Measurements from ENCODE around the gene ESPN. TPM values are rescaled to one million over a fixed set of nuclear protein-coding genes. Genes with fewer than 3 reads are reported as not detected.
"Not testable (repeated sequence)": the region's sequence is repeated elsewhere in the genome, so short reads cannot be mapped to it uniquely, and the experiment has no call there.

The ESPN gene
- total RNA-seq, 4 donors from 2014 or later: 40.2 to 368 (median 157) TPM

DNA sequence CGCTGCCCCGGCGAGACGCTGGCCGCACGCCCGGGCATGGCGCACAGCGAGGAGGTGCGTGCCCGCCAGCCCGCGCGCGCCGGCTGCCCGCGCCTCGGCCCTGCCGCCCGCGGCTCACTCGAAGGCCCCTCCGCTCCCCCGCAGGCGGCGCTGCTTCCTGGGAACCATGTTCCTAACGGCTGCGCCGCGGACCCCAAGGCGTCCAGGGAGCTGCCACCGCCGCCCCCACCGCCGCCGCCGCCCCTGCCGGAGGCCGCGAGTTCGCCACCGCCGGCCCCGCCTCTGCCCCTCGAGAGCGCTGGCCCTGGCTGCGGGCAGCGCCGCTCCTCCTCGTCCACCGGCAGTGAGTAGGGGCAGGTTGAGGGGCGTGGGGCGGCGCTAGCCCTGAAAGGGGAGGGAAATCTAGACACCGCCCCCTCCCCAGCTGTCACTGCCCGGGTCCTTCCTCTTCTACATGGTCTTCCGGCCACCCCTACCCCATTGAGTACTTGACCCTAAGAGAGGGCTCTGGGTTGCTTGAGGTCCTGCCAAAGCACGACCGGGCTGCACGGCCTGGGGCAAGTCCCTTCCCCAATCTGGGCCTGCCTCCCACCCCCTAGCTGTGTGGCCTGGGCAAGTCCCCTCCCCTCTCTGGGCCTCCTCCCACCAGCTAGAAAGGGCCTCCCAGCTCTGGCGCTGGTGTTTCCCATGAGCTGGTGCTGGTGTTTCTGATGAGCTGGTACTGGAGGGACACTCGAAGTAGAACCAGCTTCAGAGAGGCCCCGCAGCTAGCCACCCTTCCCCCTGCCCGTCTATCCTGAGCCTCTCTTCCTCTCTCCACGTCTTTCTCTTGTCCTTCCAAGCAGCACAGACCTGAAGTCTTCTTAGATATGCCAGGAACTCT lies 24.4 kb downstream of the ESPN start:
- Histone ChIP-seq H3K27me3 (peaks cover 76% of the 10 kb centered on the region), H3K36me3 (no peaks in the 10 kb centered on the region), H3K27ac (peak overlapping the region; percentile 75 to 84 (median 79)), H3K4me3 (peak overlapping the region in 3 of 4 donors; percentile 26 to 39 (median 27)), H3K4me1 (peaks cover 10 to 54% (median 43%) of the 10 kb centered on the region in 4 donors), H3K9me3 (no peaks in the 10 kb centered on the region)
- in situ Hi-C loops (cut with MboI; ENCODE audit: low pct_ligation_motif_present in 1 of 4, low pct_unique_long_range_greater_than_20kb in 1 of 4, low sequenced_read_pairs in 3 of 4): no loop called here
- WGBS, 2 donors (ENCODE audit: low coverage in 1 of 2): 5 to 24% methylated on average over 8 to 37 of the region's 66 CpGs
- peak; percentile 60 for DNase-seq
- intact Hi-C loops (cut with DNase I; ENCODE audit: low total_unique reads): no loop called here
- TF ChIP-seq EP300 (IDR thresholded peaks at IDR 0.05; ENCODE audit: low read depth): no peak
- peak in 1 of 3 donors; percentile 18 for TF ChIP-seq POLR2AphosphoS5 (IDR thresholded peaks at IDR 0.05)
- no peak for TF ChIP-seq POLR2A (IDR thresholded peaks at IDR 0.05)

DNA sequence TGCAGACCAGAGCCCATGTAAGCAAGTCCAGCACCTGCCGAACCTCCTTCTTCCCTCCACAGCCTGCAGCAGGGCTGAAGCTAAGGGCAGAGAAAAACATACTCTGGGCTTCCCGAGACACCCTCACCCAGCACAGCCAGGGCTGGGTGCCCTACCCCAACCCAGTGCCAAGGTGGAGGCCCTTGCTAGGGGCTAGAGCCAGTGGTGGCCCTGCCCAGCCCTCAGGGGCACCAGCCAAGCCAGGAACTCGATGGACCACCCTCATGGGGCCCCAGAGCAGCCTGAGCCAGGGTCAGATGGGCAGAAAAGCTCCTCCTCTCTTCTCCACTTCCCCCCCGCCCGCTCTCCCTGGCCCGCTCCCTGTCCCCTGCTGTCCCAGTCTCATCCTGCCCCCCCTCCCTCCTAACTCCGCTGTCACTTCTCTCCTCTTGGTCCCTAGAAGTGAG lies 25.5 kb downstream of the ESPN start:
- TF ChIP-seq EP300 (IDR thresholded peaks at IDR 0.05; ENCODE audit: low read depth): no peak
- TF ChIP-seq POLR2A (IDR thresholded peaks at IDR 0.05): no peak
- TF ChIP-seq, protein P1, sequence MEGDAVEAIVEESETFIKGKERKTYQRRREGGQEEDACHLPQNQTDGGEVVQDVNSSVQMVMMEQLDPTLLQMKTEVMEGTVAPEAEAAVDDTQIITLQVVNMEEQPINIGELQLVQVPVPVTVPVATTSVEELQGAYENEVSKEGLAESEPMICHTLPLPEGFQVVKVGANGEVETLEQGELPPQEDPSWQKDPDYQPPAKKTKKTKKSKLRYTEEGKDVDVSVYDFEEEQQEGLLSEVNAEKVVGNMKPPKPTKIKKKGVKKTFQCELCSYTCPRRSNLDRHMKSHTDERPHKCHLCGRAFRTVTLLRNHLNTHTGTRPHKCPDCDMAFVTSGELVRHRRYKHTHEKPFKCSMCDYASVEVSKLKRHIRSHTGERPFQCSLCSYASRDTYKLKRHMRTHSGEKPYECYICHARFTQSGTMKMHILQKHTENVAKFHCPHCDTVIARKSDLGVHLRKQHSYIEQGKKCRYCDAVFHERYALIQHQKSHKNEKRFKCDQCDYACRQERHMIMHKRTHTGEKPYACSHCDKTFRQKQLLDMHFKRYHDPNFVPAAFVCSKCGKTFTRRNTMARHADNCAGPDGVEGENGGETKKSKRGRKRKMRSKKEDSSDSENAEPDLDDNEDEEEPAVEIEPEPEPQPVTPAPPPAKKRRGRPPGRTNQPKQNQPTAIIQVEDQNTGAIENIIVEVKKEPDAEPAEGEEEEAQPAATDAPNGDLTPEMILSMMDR (IDR thresholded peaks at IDR 0.05): no peak
- no peak for TF ChIP-seq POLR2AphosphoS5 (IDR thresholded peaks at IDR 0.05)
- no peaks in the 10 kb centered on the region for H3K36me3 ChIP-seq
- in situ Hi-C loops (cut with MboI; ENCODE audit: low pct_ligation_motif_present in 1 of 4, low pct_unique_long_range_greater_than_20kb in 1 of 4, low sequenced_read_pairs in 3 of 4): no loop called here
- DNase-seq: no peak
- H3K4me3 ChIP-seq: no peak overlapping the region
- H3K9me3 ChIP-seq: no peaks in the 10 kb centered on the region
- H3K27me3 ChIP-seq: peaks cover 86% of the 10 kb centered on the region
- peaks cover 10 to 57% (median 43%) of the 10 kb centered on the region in 4 donors for H3K4me1 ChIP-seq
- intact Hi-C loops (cut with DNase I; ENCODE audit: low total_unique reads): no loop called here
- 33% methylated on average over 4 of the region's 7 CpGs; no CpG with 5 or more reads in 1 of the 2 donors for WGBS, 2 donors (ENCODE audit: low coverage in 1 of 2)
- peak overlapping the region; percentile 75 to 84 (median 79) for H3K27ac ChIP-seq

DNA sequence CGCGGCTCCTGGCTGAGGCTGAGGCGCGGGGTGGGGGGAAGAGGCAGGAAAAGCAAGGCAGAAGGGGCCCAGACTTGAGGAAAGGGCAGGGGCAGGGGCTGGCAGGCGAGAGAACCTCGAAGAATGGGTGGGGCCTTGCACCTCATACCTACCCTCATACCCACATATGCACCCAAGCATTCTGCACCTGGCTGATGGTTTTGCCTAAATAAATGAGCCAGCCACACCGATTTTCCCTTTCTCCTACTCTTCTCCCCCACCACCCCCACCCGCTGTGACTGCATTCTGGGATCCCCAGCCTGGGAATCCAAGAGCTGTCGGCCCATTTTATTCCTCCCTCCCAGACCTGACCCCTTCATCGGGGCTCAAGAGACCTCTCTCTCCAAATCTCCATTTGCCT lies 25.9 kb downstream of the ESPN start:
- DNase-seq; H3K9me3 ChIP-seq; intact Hi-C loops (cut with DNase I; ENCODE audit: low total_unique reads); H3K36me3 ChIP-seq; in situ Hi-C loops (cut with MboI; ENCODE audit: low pct_ligation_motif_present in 1 of 4, low pct_unique_long_range_greater_than_20kb in 1 of 4, low sequenced_read_pairs in 3 of 4); H3K4me3 ChIP-seq: not testable (repeated sequence)
- TF ChIP-seq, protein P1 (IDR thresholded peaks at IDR 0.05): peak in 2 of 5 experiments; percentile 21 to 35
- WGBS, 2 donors (ENCODE audit: low coverage in 1 of 2): 25 to 31% methylated on average over 4 to 10 of the region's 10 CpGs
- Histone ChIP-seq H3K4me1 (peaks cover 10 to 57% (median 43%) of the 10 kb centered on the region in 4 donors), H3K27me3 (peaks cover 90% of the 10 kb centered on the region), H3K27ac (peak overlapping the region; percentile 75 to 84 (median 79))

DNA sequence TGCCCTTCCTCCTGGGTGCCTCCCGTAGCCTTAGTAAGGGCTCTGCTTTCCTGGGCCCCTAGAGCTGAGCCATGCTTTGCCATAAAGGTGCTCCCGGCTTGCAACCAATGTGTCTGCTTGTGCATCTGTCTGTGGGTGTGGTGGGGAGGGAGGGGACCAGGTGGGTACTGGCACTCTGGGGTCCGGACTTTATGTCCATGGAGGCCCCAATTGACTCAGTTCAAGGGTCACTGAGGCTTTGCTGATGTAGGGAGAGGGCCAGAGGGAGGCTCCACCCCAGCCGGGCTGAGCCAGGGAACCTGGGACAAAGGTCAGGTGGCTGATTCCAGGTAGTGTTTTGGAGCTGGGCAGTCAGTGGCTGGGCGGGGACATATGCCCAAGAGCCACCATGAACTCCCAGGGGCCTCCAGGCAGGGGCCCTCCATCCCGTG lies 26.4 kb downstream of the ESPN start:
- DNase-seq: peak; percentile 91

DNA sequence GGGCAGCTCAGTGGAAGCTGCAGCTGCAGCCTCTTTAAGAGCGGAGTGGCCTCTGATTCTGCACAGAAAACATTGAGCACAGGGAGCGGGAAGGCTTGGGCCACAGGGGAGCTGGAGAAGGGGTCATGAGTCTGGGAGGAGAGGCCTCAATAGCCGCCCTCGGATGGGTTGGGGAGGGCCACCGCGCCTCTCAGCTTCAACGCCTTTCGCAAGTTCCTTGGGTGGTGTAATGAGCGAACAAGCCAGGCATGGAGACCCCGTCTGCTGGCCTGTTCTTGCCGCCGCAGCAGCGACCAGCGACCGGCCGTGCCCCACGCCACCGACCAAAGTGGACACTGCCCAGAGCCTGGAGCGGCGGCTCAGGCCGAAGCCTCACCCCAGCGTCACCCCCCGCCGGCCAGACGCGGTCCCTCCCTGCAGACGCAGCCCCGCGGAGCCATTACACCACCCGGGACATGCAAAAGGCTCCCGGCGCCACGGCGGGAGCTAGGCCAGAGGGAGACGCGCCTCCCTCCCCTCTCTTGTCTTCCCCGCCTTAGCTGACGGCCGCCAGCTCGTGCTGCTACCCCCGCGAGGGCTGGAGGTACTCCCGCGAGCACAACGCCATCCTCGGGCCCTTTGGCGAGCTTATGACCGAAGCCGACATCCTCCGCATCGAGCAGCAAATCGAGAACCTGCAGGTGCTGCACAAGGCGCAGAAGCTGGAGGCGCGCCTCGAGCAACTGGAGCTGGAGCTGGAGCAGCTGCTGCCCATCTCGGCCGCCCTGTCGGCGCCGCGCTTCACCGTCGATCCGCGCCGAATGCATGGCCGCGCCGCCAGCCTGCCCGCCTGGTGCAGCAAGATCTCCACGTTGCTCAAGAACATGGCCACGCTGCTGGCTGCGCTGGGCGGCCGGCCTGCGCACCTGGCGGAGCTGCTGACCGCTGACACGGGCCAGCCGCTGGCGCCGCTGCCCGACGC lies 29.6 kb downstream of the ESPN start:
- not testable (repeated sequence) for H3K4me3 ChIP-seq, H3K36me3 ChIP-seq
- 50% methylated on average over 53 of the region's 85 CpGs; no CpG with 5 or more reads in 1 of the 2 donors for WGBS, 2 donors (ENCODE audit: low coverage in 1 of 2)

More for the DNA sequence above, 26.4 kb downstream of the ESPN start:
- in situ Hi-C loops (cut with MboI; ENCODE audit: low pct_ligation_motif_present in 1 of 4, low pct_unique_long_range_greater_than_20kb in 1 of 4, low sequenced_read_pairs in 3 of 4) (no loop called here), intact Hi-C loops (cut with DNase I; ENCODE audit: low total_unique reads) (no loop called here)
- Histone ChIP-seq H3K4me1 (peaks cover 10 to 57% (median 43%) of the 10 kb centered on the region in 4 donors), H3K9me3 (no peaks in the 10 kb centered on the region), H3K27ac (peak overlapping the region; percentile 75 to 84 (median 79)), H3K4me3 (peak overlapping the region in 2 of 4 donors; percentile 15 to 41), H3K36me3 (no peaks in the 10 kb centered on the region), H3K27me3 (peaks cover 95% of the 10 kb centered on the region)
- WGBS, 2 donors (ENCODE audit: low coverage in 1 of 2): 41 to 42% methylated on average over 5 to 6 of the region's 6 CpGs
- TF ChIP-seq EP300 (IDR thresholded peaks at IDR 0.05; ENCODE audit: low read depth) (no peak), POLR2AphosphoS5 (IDR thresholded peaks at IDR 0.05) (peak in 1 of 3 donors; percentile 77), POLR2A (IDR thresholded peaks at IDR 0.05) (peak; percentile 41)
- TF ChIP-seq, protein P1 (IDR thresholded peaks at IDR 0.05): no peak

More for the DNA sequence above, 29.6 kb downstream of the ESPN start:
- Histone ChIP-seq H3K4me1 (peaks cover 0 to 30% (median 20%) of the 10 kb centered on the region in 4 donors), H3K27me3 (peaks cover 74% of the 10 kb centered on the region)
- DNase-seq; H3K9me3 ChIP-seq; intact Hi-C loops (cut with DNase I; ENCODE audit: low total_unique reads); H3K27ac ChIP-seq; in situ Hi-C loops (cut with MboI; ENCODE audit: low pct_ligation_motif_present in 1 of 4, low pct_unique_long_range_greater_than_20kb in 1 of 4, low sequenced_read_pairs in 3 of 4): not testable (repeated sequence)

Data from transverse colon (tissue), 4 donors.